ENCODE measurements around the gene ECEL1. TPM values are rescaled to one million over a fixed set of nuclear protein-coding genes. Genes with fewer than 3 reads are reported as not detected.

Gene ECEL1
- total and polyA plus RNA-seq, 7 donors = 0.16 to 6.1 (median 0.71) TPM; not detected in 2

GRCh38 chr2:232481322-232482140 is 6.1 kb downstream of the ECEL1 start:
- Histone ChIP-seq H3K9me3 (no peaks in the 10 kb centered on the region), H3K4me3 (no peak overlapping the region), H3K4me1 (peaks cover 0 to 2% (median under 1%) of the 10 kb centered on the region in 4 donors), H3K27ac (no peak overlapping the region), H3K36me3 (no peaks in the 10 kb centered on the region), H3K27me3 (peaks cover 18 to 51% (median 28%) of the 10 kb centered on the region in 3 donors)
- intact Hi-C loops (cut with DNase I) = no loop called here
- 85 to 88% methylated on average over 29 of the region's 29 CpGs for WGBS, 2 donors
- peak; percentile 56 for DNase-seq
- TF ChIP-seq POLR2A (IDR thresholded peaks at IDR 0.05) = no peak
- no peak for TF ChIP-seq POLR2AphosphoS5 (IDR thresholded peaks at IDR 0.05)
- TF ChIP-seq EP300 (IDR thresholded peaks at IDR 0.05) = no peak
- TF ChIP-seq CTCF (IDR thresholded peaks at IDR 0.05) = no peak

GRCh38 chr2:232480201-232481190 is 7.1 kb downstream of the ECEL1 start:
- no peaks in the 10 kb centered on the region for H3K36me3 ChIP-seq
- H3K4me3 ChIP-seq = no peak overlapping the region
- TF ChIP-seq CTCF (IDR thresholded peaks at IDR 0.05) = no peak
- no peak for TF ChIP-seq POLR2A (IDR thresholded peaks at IDR 0.05)
- TF ChIP-seq POLR2AphosphoS5 (IDR thresholded peaks at IDR 0.05) = no peak
- TF ChIP-seq EP300 (IDR thresholded peaks at IDR 0.05) = no peak
- H3K27ac ChIP-seq = no peak overlapping the region
- H3K27me3 ChIP-seq = peaks cover 9 to 41% (median 18%) of the 10 kb centered on the region in 3 donors
- 70 to 81% methylated on average over 26 of the region's 26 CpGs for WGBS, 2 donors
- no peaks in the 10 kb centered on the region for H3K9me3 ChIP-seq
- peak; percentile 62 for DNase-seq
- no peaks in the 10 kb centered on the region for H3K4me1 ChIP-seq
- intact Hi-C loops (cut with DNase I) = no loop called here

- H3K27me3 ChIP-seq = peaks cover 0 to 33% (median 9%) of the 10 kb centered on the region in 3 donors
- no peaks in the 10 kb centered on the region for H3K4me1 ChIP-seq
- DNase-seq = peak; percentile 36
- no peak overlapping the region for H3K4me3 ChIP-seq
- no peaks in the 10 kb centered on the region for H3K36me3 ChIP-seq
- intact Hi-C loops (cut with DNase I) = no loop called here
- no peak overlapping the region for H3K27ac ChIP-seq
- H3K9me3 ChIP-seq = no peaks in the 10 kb centered on the region
- 56 to 75% methylated on average over 21 of the region's 21 CpGs for WGBS, 2 donors
- no peak for TF ChIP-seq EP300 (IDR thresholded peaks at IDR 0.05)
- TF ChIP-seq POLR2A (IDR thresholded peaks at IDR 0.05) = no peak
- TF ChIP-seq POLR2AphosphoS5 (IDR thresholded peaks at IDR 0.05) = no peak
- TF ChIP-seq CTCF (IDR thresholded peaks at IDR 0.05) = no peak
Measured at GRCh38 chr2:232479341-232480200, 8.1 kb downstream of the ECEL1 start.
